HG03378 (cell line): ENCODE measurements around the gene PODNL1.

Source experiments
- ATAC-seq: cut with Tn5 transposase; IDR thresholded peaks from one replicate; pipeline ENCODE4 v1.9.1; 2021; ENCODE audit warnings: mild to moderate bottlenecking, moderate library complexity; ENCODE audit not compliant: unreplicated experiment

Gene PODNL1

GRCh38 chr19:13899912-13900584 is 38.2 kb downstream of the PODNL1 start:
- ATAC-seq = no peak

- ATAC-seq = no peak
Measured at GRCh38 chr19:13899393-13899792, 38.8 kb downstream of the PODNL1 start.

DNA sequence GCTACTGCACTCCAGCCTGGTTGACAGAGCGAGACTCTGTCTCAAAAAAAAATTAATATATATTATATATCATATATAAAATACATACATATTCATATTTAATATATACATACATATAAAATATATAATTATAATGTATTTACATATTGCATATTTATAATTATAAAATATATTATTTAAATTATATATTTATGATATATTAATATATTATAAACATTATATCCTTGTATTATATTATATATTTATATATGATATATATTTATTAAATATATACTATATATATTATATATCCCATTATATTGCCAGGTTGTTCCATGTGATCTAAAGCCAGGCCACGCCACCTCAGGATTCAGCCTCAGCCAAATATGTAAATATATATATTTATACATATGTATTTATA is 42.0 kb downstream of the PODNL1 start:
- ATAC-seq = no peak

DNA sequence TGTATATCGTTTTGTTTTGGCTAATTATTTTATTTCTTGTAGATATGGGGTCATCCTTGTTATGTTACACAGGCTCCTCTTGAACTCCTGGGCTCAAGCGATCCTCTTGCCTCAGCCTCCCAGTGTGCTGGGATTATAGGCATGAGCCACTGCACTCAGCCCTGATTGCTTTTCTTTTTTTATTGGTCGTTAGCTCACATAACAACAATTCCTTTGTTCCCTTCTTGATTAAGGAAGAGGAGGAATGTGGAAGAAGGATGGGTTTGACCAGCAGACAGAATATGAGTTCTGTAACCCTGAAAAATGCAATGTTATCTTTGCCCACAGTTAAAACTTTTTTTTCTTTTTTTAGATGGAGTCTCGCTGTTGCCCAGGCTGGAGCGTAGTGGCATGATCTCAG is 43.7 kb downstream of the PODNL1 start:
- ATAC-seq = no peak

DNA sequence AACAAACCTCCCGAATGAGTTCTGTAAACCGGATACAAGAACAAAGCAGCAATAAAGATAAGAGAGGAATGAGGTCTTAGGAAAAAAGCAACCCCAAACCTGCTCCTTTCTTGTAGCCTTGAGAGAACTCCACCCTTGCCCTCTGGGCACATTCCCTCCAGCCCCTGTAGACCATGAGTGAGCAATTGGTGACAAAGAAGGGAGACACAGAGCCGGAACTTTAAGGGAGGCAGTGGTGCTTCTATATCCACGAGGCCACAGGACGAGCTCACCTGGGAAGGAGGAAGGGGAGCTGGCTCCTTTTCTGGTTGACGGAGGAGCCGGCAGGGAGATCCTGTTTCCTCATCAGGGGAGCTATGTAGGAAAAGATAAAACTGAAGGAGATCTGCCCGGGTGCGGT is 45.3 kb downstream of the PODNL1 start:
- ATAC-seq = no peak

DNA sequence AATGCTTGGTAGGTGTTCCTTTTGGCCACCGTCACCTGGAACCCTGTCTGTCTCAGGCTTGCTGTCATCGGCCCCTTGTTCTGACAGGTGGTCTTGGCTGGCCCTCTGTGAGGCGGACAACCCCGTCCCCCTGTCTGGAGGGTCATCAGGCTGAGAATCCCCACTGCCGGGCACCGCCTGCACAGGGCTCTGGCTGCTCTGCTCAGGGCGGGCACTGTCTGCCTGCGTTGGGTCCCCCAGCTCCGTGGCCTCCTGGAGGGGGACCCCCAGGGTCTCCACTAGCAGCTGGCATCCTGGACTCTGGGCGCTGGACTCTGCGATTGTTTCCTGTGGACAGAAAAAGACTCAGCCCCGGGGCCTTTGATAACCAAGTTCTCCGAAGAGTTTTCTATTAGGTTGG is 48.1 kb downstream of the PODNL1 start:
- no peak for ATAC-seq

DNA sequence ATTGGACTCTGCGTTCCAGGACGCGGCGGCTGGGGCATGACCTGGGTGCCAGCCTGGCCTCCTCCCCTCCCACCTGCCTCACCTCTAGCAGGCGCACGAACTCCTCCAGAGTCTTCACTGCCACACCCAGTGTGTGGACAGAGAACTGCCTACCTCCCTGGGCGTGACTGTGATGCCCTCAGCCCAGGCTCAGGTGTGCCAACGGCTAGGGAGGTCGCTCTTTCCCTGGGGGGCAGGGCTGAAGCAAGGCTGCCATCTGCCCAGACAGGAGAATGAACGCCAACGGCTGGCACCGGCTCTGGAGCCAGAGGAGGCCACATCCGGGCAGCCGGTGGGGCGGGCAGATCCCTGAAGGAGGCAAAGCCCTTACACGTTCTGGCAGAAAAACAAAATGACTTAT is 49.9 kb downstream of the PODNL1 start:
- ATAC-seq = no peak

DNA sequence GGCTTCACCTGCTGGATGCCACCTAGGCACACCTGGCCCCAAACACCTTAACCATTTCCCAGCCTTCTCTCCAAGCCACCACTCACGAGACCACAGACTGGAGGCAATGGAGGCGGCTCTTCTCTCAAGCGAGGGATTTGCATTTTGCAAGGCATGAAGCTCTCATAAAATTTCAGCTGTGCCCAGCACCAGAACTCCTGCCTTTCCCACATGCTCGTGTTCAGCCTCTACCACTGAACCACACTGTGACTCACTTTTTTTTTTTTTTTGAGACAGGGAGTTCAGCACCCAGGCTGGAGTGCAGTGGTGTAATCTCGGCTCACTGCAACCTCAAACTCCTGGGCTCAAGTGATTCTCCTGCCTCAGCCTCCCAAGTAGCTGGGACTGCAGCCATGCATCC is 50.7 kb downstream of the PODNL1 start:
- no peak for ATAC-seq

- no peak for ATAC-seq
Measured at GRCh38 chr19:13887018-13887436, 51.2 kb downstream of the PODNL1 start.

DNA sequence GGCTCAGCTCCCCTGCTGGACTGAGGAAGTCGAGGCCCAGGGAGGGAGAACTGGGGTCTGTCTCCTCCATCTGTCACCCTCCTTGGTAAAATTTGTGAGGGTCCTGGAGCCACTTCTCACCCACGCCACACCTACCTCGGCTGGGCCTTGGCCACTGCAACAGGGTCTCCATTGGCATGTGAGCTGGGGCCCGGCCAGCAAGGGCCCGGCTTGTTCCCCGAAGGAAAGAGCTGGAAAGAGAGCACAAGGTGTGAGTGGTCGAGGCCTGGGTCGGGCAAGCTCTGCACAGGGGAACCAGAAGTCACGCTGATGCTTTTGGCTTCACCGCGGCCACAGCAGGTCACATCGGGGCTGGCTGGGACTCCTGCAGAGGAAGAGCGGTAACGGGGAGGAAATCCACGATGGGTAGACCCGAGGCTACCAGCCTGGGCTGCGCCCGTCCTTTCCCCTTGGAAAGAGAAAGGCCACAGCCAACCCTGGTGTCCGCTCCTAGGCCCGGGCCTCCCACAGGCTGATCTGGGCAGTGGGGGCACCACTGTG is 52.3 kb downstream of the PODNL1 start:
- no peak for ATAC-seq

GRCh38 chr19:13884726-13885591 is 53.3 kb downstream of the PODNL1 start:
- no peak for ATAC-seq

DNA sequence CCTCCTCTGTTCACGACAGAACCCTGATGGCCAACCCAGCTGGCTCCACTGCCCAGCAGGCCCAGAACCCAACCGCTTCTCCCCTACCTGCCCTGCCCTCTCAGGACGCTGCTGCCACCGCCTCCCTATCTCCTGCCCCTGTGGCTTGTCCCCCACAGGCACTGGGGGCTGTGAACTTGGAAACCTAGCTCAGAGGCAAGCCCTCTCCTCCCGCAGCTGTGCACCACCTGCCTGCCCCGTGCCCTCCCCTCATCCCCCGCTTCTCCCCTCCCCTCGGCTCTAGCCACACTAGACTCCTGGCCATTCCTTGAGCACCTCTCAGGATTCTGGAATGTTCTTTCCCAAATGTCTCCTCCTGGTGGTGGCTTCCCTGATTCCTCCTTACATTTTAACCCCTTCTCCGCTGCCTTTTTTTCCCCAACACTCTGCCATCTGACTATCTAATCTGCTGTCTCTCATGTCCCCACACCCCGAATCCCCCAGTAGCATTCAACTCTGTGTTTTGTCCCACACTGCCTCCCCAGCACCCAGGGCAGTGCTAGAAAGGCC is 54.6 kb downstream of the PODNL1 start:
- no peak for ATAC-seq

- no peak for ATAC-seq
Measured at GRCh38 chr19:13882836-13883235, 55.4 kb downstream of the PODNL1 start.

DNA sequence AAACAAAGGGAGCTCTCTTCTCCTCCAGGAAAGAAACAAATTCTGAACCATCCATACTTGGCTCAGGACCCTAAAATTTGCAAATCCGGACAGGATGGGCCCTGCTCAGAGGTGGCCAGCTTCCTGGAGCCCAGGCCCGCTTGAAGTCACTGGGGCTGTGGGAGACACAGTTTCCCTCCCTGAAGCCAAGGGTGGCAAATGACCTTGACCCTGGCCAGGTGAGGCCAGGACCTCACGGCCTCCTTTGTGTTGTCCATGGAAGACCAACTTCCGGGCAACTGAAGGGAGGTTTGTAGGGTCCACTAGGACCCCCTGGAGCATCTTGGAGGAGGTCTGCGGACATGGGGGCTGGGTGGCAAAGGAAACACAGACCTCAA is 55.8 kb downstream of the PODNL1 start:
- no peak for ATAC-seq

GRCh38 chr19:13881692-13882418 is 56.4 kb downstream of the PODNL1 start:
- ATAC-seq = no peak

GRCh38 chr19:13881251-13881691 is 56.9 kb downstream of the PODNL1 start:
- ATAC-seq = no peak
